ENCODE results near the gene DRAM1.

DNA sequence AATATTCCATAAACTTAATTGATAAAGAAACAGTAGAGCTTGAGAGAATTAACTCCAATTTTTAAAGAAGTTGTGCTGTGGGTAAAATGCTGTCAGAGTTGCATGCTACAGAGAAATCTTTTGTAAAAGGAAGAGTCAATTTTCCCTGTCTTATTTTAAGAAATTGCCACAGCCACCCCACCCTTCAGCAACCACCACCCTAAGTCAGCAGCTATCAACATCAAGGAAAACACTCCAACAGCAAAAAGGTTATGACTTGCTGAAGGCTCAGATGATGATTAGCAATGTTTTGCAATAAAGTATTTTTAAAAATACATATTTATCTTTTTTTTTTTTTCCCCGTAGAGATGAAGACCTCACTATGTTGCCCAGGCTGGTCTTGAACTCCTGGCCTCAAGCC, 6.5 kb upstream of the DRAM1 start:
- no peak for TF ChIP-seq EZH2 (IDR thresholded peaks at IDR 0.05; ENCODE audit: low read length)
- TF ChIP-seq, protein P1, sequence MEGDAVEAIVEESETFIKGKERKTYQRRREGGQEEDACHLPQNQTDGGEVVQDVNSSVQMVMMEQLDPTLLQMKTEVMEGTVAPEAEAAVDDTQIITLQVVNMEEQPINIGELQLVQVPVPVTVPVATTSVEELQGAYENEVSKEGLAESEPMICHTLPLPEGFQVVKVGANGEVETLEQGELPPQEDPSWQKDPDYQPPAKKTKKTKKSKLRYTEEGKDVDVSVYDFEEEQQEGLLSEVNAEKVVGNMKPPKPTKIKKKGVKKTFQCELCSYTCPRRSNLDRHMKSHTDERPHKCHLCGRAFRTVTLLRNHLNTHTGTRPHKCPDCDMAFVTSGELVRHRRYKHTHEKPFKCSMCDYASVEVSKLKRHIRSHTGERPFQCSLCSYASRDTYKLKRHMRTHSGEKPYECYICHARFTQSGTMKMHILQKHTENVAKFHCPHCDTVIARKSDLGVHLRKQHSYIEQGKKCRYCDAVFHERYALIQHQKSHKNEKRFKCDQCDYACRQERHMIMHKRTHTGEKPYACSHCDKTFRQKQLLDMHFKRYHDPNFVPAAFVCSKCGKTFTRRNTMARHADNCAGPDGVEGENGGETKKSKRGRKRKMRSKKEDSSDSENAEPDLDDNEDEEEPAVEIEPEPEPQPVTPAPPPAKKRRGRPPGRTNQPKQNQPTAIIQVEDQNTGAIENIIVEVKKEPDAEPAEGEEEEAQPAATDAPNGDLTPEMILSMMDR (optimal IDR thresholded peaks at IDR 0.05 in 1 of 3, IDR thresholded peaks at IDR 0.05 in 1 of 3, conservative IDR thresholded peaks at IDR 0.05 in 1 of 3; ENCODE audit: extremely low read depth in 1 of 3, insufficient read depth in 2 of 3, low read length in 3 of 3): no peak

All from keratinocyte (primary cell).